HG03457 (cell line): ENCODE results near the gene SLC7A7.
"Not testable (repeated sequence)": the region's sequence is repeated elsewhere in the genome, so short reads cannot be mapped to it uniquely, and the experiment has no call there.

Source experiments
- ATAC-seq: cut with Tn5 transposase; IDR thresholded peaks from one replicate; pipeline ENCODE4 v1.9.1; 2021; ENCODE audit warnings: moderate number of reproducible peaks; ENCODE audit not compliant: unreplicated experiment

Gene SLC7A7

DNA sequence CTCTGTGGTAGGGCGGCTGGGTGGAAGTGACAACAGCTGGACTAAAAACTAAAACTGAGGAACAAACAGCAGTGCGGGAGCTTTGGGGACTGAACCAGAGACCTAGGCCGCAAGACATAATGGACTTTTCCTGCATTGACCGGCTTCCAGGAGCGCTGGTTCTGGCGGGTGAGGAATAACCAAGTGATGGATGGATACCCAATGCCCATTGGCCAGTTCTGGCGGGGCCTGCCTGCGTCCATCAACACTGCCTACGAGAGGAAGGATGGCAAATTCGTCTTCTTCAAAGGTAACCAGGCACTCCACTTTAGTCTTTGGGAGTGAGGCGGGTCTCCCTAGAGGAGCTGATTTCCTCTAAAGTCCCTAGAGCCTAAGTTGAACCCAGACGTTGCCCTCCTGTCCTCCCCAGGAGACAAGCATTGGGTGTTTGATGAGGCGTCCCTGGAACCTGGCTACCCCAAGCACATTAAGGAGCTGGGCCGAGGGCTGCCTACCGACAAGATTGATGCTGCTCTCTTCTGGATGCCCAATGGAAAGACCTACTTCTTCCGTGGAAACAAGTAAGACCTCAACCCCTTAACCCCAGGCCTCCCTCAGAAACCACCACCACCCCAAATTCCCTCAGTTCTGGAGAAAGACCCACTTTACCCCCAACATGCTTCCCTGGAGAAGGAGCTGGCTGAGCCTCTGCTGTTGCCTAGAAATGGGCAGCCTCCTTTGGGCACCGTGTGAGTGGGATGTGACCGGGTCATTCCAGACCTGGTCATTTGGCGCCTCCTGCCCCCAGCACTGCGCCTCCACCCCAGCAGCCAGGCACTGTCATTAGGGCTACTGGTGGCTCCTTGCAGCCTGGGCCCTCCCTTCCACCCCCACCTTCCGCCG lies 29.2 kb upstream of the SLC7A7 start:
- no peak for ATAC-seq

DNA sequence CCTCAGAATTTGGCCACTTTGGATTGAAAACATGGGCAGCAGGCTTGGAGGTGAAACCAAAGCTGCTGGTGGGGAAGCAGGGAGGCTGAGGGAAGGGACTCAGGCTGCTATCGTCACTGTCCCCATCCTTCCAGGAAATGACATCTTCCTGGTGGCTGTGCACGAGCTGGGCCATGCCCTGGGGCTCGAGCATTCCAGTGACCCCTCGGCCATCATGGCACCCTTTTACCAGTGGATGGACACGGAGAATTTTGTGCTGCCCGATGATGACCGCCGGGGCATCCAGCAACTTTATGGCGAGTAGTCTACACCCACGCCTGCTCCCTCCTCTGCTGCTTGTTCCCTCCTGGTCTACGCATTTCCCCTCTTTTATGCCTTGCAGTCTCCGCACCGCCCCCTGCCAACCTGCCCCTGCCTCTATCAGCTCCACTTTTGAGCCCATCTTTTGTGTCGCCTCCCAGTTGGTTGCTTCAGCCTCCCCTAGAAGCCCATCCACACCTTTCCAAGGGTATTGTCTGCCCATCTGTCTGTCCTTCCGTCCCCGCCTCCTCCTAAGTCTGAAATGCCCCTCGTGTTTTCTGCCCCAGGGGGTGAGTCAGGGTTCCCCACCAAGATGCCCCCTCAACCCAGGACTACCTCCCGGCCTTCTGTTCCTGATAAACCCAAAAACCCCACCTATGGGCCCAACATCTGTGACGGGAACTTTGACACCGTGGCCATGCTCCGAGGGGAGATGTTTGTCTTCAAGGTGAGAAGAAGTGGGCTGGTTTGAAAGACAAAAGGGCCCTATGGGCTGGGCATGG lies 28.1 kb upstream of the SLC7A7 start:
- ATAC-seq, result no peak

DNA sequence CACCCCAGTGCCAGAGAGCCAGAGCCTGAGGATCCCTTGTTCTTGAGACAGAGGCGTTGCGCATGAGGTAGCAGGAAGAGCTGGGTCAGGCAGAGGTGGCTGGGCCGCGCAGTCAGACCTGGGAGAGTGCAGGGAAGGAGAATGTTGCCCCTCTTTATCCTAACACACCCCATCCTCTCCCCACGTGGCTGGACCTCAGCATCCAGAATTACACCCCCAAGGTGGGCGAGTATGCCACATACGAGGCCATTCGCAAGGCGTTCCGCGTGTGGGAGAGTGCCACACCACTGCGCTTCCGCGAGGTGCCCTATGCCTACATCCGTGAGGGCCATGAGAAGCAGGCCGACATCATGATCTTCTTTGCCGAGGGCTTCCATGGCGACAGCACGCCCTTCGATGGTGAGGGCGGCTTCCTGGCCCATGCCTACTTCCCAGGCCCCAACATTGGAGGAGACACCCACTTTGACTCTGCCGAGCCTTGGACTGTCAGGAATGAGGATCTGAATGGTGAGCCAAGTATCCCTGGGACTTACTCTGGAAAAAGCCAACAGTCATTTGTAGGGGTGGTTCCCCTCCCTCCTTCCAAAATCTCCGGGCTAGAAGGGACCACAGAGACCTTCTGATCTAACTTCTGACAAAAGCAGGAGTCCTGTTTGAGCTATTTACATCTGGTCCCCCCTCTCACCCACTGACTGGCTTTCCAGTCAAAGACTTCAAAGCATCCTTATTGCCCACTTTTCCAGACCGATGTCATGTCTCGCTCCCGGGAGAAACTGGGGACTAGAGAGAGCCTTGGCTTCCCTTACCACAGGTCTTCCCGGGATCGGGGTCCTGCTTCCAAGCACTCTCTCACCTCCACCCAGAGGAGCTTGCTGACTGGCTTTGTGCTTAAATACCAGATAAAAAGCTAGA lies 27.2 kb upstream of the SLC7A7 start:
- ATAC-seq, result no peak

DNA sequence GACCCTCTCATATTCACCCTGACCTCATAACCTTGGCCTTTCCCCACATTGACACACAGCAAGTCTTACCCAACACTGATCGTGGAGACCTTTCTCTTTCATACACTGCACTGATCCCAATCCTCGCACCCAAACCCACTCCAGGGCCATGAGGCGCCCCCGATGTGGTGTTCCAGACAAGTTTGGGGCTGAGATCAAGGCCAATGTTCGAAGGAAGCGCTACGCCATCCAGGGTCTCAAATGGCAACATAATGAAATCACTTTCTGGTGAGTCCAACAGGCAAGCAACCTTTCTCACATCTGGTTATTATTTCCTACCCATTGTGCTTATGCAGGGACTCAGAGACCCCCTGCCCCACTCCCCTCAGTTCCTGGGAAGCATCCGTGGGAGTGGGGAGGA lies 26.5 kb upstream of the SLC7A7 start:
- ATAC-seq, result no peak

DNA sequence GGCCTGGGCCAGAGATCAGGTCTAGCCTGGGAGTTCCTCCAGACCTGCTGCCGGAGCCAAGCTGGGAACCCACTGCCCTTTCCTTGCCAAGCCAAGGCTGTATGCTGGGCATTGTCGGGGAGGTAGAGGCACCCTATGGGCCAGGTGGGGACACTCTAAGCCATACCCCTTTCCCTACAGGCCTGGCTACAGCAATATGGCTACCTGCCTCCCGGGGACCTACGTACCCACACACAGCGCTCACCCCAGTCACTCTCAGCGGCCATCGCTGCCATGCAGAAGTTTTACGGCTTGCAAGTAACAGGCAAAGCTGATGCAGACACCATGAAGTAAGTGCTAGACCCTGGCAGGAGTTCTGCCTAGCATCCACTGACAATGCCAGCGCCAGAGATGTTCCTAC lies 26.1 kb upstream of the SLC7A7 start:
- no peak for ATAC-seq

DNA sequence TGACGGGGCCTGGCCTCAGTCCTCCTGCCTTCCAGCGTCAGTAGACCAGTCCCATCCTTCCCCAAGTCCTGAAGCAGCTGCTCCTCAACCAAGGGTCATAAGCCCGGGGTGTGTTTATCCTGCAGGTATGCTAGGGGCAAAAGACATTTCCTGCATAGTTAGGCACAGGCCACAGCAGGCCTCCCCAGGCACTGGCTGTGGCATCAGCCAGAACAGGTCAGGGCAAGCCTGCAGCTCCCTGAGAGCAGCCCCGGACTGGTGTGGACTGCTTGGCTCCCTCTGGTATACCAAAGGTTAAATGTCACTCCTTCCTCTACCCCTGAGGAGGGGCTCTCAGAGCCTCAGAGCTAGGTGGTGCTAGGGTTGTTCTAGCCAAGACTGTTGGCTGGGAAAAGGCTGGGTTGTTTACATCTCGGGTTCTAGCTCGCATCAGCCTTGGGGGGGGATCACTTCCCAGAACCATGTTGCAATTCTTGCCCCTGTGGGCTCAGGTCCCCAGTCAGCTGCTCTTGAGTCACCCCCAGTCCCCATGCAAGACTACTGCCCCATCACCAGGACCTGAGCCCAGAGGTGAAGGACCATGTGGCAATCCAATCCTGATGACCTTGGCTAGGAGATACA lies 24.0 kb upstream of the SLC7A7 start:
- ATAC-seq, result no peak

DNA sequence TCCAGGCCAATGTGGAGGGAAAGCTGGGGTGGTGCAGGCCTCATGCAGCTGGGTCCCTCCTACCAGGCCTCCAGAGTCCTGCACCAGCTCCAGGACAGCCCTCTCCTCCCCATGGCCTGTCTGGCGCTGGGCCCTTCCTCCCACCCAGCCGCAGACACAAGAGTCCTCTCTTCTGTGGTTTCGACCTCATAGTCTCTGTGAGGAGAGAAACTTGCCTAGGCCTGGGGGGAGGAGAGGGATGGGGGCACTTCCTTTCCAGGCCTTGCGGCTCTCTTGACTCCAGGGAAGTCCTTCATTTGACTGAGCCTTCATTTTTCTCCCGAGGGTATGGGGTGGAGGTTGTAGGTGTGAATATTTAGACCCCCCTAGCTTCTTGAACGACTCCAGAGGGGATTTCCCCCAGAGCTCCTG lies 23.4 kb upstream of the SLC7A7 start:
- ATAC-seq, result no peak

DNA sequence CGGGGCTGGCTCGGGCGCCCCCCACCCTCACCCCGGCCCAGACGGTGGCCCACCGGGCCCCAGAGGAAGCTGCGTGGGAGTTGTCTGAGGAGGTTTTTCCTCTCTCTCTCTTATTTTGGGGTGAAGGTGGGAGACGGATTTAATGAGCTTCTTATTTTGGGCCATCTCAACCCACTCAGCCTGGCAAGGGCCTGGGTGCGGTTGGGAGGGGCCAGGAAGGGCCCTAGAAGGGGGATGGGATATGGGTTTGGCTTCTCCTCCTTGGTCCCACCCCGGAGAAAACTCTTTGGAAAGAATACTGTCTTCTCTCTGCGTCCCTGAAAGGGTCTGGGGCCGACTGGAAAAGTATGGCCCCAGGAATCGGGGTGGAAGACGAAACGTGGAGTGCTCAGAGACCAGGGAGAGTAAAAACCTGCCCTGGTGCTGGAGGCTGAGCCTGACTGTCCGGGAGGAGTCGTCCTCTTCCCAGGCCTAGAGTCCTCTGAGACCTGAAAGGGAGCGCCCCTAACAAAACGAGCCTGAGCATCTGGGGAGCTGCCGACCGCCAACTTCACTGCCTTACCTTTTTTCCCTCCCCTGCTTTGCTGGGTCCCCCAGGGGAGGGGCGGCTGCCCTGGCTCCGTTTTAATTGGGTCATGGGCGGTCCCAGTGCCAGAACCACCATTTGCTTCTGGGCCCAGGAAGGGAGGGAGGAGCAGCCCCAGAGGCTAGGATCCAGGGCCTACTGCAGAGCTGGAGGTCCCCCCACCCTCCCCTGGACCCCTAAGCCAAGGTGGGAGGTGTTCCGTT lies 22.7 kb upstream of the SLC7A7 start:
- ATAC-seq, result no peak

DNA sequence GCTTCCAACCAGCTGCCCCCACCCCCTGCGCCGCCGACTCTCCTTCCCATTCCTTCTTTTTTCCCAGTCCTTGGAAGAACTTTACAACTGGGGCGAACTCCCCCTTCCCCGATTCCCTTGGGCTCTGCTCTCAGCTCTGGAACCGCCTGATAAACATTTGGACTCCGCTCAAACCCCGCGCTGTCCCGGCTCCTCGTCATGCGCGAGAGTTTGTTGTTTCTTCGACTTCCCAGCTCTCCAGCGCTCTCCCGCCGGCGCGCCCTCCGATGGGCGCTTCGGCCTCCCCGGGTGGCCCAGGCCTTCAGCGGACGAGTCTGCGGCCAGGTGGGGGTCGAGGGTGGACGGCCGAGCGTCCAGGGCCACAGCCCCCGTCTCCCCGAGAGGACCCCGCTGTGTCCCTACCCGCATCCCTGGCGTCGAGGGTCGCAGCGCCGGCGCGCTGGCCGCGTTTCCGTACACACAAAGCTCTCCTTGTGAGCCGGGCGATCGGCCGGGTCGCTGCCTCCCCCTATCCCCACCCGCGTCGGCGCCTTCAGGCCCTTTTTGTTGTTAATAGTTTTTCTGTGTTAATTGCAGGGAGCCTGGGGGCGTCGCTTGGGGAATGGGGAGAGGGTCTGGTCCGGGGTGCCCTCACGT lies 22.0 kb upstream of the SLC7A7 start:
- ATAC-seq, result no peak

DNA sequence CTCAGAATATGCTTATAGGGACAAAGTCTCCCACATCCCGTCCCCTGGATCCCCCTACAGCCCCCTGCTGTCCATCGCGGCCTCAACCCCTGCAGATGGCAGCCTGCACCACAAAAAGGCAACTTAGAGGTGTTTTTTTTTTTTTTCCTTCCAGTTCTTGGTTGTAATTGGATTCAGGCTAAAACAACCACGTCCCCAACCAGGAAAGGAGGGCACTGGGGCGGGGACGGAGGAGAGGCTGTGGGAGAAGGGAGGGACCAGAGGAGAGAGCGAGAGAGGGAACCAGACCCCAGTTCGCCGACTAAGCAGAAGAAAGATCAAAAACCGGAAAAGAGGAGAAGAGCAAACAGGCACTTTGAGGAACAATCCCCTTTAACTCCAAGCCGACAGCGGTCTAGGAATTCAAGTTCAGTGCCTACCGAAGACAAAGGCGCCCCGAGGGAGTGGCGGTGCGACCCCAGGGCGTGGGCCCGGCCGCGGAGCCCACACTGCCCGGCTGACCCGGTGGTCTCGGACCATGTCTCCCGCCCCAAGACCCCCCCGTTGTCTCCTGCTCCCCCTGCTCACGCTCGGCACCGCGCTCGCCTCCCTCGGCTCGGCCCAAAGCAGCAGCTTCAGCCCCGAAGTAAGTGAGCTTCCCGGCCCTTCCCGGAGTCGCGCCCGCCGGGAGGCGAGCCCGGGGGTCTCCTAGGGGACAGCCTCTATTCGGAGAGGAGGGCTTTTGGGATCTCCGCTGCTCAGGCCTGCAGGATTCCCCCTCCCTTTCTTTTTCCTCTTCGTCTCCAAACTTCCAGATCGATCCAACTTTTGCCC lies 21.3 kb upstream of the SLC7A7 start, which contains the start of gene MMP14:
Gene MMP14, plus strand, starts transcription at position 285 of the 813 bp plus-strand sequence. Its CDS starts 233 bp downstream, at position 518.
- no peak for ATAC-seq

DNA sequence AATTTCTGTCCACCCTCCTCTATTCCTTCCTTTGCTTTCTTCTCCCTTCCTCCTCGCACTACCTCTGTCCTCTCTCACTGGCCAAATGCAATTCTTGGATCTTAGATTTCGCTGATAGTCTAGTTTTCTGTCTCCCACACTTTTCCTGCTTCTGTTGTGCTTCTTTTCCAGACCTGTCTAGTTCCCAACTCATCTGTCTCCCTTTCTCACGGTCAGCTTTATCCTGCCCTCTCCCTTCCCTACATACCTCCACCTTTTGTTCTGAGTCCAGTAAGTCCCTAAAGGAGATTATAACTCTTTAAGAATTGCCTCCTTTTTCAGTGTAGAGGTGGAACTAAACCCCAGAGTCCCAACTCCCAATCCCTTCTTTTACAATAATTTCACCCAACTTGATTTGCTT lies 20.3 kb upstream of the SLC7A7 start:
- no peak for ATAC-seq

DNA sequence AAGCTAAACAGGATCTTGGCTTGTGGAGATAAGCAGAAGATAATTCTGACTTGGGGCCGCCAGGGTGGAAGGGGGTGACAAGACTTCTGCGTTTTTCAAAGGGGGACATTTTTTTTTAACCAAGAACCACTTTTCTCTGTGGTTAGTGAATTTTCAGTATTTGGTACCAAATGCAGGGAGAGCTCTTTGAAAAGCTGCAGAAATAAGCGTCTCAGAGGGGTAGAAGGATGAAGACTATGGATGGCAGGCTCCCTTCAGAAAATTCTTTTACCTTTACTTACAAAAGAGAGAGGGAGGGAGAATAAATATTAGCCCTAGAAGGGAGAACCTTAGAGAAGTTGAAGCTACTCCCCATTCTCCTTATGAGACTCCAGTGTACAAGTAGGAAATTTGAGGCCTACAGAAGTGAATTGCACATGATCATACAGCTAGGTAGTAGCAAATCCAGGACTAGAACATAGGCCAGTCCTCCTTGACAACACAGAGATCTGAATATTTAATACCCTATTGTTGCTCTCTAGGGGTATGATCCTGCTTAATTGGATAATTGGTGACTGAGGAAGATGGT lies 15.3 kb upstream of the SLC7A7 start:
- no peak for ATAC-seq

DNA sequence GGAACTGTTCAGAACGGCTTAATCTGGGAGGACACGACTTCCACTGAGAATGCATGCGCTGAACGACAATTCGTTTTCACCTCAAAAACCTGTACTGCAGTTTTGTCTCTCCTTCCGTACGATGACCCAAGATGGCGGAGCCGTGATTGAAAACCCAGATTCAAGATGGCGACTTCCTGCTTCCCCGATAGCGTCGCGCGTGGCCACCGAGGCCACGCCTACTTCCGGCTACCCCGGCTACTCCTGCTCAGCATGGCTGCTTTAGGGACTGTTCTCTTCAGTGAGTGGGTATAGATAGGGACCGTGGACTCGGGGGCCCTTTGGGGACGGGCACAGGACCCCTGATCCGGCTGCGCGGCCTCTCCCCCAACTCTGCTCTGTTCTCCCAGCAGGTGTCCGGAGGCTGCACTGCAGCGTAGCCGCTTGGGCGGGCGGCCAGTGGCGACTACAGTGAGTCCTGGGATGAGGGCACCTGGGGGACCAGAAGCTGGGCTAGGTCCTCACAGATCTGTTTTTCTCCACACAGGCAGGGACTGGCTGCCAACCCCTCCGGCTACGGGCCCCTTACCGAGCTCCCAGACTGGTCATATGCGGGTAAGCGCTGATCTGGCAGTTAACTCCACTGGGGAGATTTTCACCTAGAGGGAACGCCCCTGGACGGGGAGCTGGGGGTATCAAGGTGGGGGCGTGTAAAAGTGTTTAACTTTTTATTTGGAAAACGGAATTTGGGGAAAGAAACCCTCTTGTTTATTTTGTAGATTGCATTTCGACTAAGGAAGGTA lies 14.6 kb upstream of the SLC7A7 start, which contains the start of gene MRPL52:
Gene MRPL52, plus strand, starts transcription at position 227 of the 782 bp plus-strand sequence. Its CDS starts 26 bp downstream, at position 253.
- peak; percentile 82 for ATAC-seq

DNA sequence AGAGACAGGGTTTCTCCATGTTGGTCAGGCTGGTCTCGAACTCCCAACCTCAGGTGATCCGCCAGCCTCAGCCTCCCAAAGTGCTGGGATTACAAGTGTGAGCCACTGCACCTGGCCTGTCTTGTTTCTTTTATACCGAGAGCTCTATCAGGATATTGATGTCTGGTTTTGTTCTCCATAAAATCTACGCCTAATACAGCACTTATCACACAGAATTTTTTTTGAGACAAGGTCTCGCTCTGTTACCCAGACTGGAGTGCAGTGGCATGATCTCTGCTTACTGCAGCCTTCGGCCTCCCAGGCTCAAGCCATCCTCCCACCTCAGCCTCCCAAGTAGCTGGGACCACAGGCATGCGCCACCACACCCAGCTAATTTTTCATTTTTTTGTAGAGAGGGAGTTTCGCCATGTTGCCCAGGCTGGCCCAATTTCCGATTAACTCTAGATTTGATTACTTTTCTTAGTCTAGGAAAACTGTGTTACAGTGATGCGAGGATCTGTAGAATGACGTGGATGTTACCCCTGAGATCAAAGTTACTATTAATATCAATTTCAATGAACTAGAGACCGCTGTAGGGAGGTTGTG lies 13.9 kb upstream of the SLC7A7 start:
- not testable (repeated sequence) for ATAC-seq

DNA sequence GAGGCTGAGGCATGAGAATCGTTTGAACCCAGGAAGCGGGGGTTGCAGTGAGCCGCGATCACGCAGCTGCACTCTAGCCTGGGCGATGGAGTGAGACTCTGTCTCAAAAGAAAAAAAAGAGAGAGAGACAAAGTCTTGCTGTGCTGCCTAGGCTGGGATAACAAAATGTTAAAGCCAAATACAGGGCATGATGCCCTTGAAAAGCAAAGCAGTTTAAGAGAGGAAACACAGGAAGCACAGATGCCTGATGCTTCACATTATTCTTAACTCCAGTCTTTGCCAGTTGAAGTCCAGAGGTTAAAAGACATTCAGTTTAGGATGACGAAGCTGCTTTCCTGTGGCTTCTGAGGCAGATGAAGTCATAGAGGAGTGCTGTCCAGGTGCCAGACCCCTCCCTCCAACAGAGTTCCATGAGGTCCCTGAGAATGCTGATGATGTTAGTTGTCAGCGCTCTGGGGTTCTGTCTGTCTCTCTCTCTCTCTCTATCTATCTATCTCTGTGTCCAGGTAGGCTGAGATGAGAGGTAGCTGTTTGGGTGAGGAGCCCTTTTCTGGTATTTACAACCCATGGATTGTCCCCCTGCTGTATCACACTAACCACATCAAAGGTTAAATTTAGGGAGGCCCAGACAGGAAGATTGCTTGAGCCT lies 9.6 kb upstream of the SLC7A7 start:
- ATAC-seq, result no peak

DNA sequence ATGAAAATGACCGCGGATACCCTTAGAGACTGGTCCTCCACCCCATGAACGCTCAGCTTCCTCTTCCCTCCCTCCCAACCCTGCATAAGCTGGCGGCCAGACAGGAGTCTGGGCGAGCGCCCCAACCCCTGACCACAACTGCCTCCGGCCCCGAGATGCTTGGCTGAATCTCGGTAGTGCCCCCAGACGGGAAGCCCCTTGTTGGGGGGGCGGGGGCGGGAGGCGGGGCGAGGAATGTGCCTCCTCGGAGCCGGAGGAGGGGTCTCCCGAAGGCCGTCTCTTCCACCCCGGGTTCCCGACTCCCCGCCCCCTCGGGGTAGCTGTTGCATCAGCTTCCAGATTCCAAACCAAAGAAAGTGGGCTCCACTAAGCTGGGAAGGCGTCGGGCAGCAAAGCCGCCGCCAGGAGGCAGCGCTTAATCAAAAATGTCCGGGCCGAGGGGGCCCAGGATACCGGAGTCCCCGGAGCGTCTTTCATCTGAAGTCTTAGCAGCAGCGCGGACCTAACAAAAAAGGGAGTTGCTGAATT lies 7.4 kb upstream of the SLC7A7 start:
- ATAC-seq, result no peak
